ENCODE results near the gene BCL2L12.

Gene BCL2L12

GRCh38 chr19:49657493-49658138, 8.1 kb upstream of the BCL2L12 start:
- TF ChIP-seq CTCF (IDR thresholded peaks at IDR 0.05; ENCODE audit: low read depth, low read length, missing control alignments) = no peak
- in situ Hi-C loops (cut with HindIII; ENCODE audit: low sequenced_read_pairs) = no loop called here
- no peak for DNase-seq (ENCODE audit: low read depth)
- H3K4me3 ChIP-seq (ENCODE audit: low read depth, low read length) = no peak overlapping the region

- no peak overlapping the region for H3K4me3 ChIP-seq (ENCODE audit: low read depth, low read length)
- no peak for DNase-seq (ENCODE audit: low read depth)
- in situ Hi-C loops (cut with HindIII; ENCODE audit: low sequenced_read_pairs) = no loop called here
- no peak for TF ChIP-seq CTCF (IDR thresholded peaks at IDR 0.05; ENCODE audit: low read depth, low read length, missing control alignments)
Observed at GRCh38 chr19:49658139-49658517, 7.6 kb upstream of the BCL2L12 start.

DNA sequence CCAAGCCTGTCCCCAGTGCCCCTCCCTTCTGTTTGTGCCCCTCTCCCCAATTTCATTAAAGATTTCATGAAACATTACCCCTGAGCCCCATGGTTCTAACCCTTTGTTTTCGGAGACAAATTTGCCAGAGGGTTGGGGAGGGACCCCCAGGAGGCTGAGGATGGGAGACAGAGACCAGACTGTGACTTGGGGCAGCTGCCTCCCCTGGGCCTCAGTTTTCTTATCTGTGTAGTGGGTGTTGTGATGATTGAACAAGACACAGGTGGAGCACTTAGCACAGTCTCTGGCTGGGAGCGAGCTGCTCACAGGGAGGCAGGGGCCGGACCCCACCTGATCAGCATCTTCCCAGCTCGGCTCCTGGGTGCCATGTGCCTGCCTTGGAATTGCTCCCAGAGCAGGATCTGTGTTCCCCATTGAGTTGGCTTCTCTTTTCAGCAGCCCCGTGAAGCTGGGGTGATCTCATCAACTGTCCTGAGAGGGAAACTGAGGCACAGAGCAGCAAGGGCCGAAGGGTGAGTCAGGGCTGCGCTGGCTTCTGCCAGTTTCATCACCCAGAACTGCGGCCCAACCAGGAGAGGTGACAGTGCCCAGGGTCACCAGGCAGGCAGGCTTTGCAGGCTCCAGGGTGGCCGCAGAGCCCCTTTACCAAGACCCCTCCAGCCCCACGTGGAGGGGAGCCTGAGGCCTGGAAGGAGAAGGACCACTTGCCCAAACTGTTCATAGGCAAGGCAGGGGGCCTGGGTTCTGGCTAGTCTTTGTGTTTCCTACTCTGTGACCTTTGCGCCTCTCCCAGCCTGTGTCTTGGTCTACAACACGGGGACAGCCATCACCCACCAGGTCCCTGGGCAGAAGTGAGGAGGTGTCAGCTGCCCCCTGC, 6.9 kb upstream of the BCL2L12 start:
- no peak overlapping the region for H3K4me3 ChIP-seq (ENCODE audit: low read depth, low read length)
- no peak for TF ChIP-seq CTCF (IDR thresholded peaks at IDR 0.05; ENCODE audit: low read depth, low read length, missing control alignments)
- in situ Hi-C loops (cut with HindIII; ENCODE audit: low sequenced_read_pairs) = no loop called here
- no peak for DNase-seq (ENCODE audit: low read depth)

- in situ Hi-C loops (cut with HindIII; ENCODE audit: low sequenced_read_pairs) = no loop called here
- no peak for DNase-seq (ENCODE audit: low read depth)
- no peak overlapping the region for H3K4me3 ChIP-seq (ENCODE audit: low read depth, low read length)
- TF ChIP-seq CTCF (IDR thresholded peaks at IDR 0.05; ENCODE audit: low read depth, low read length, missing control alignments) = no peak
Observed at GRCh38 chr19:49660338-49660961, 5.3 kb upstream of the BCL2L12 start.

GRCh38 chr19:49662011-49662410, 3.7 kb upstream of the BCL2L12 start:
- in situ Hi-C loops (cut with HindIII; ENCODE audit: low sequenced_read_pairs) = no loop called here
- TF ChIP-seq CTCF (IDR thresholded peaks at IDR 0.05; ENCODE audit: low read depth, low read length, missing control alignments) = no peak
- no peak for DNase-seq (ENCODE audit: low read depth)
- H3K4me3 ChIP-seq (ENCODE audit: low read depth, low read length) = no peak overlapping the region

DNA sequence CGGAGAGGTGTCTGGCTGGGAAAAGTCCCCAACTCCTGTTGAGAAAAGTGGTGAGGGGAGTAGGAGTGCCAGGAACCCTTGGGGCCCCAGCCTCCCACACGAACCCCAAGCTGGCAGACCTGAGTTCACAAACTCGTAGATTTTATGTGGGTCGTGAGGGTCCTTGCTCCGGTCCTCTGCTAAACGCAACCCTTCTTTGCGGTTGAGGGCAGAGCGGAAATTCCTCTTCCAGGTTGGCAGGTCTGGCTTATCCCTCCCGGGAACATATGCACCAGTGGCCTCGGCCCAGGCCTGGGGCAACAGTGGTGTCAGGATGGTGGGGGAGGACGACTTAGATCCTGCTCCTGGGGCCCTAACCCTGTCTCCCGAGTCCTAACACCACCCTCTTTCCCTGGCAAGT, 2.5 kb upstream of the BCL2L12 start:
- in situ Hi-C loops (cut with HindIII; ENCODE audit: low sequenced_read_pairs) = no loop called here
- H3K4me3 ChIP-seq (ENCODE audit: low read depth, low read length) = no peak overlapping the region
- DNase-seq (ENCODE audit: low read depth) = no peak
- no peak for TF ChIP-seq CTCF (IDR thresholded peaks at IDR 0.05; ENCODE audit: low read depth, low read length, missing control alignments)

Measured in astrocyte of the cerebellum (primary cell).